ENCODE results near the gene HIC1. TPM values are rescaled to one million over a fixed set of nuclear protein-coding genes. Genes with fewer than 3 reads are reported as not detected.

Gene HIC1
- total and polyA plus RNA-seq, 2 experiments from 2014 or later = 0.17 to 0.26 TPM

GRCh38 chr17:2082003-2082781 lies 27.3 kb downstream of the HIC1 start (continued):
- TF ChIP-seq ZNF462 (CRISPR knock-in tag; IDR thresholded peaks at IDR 0.05) (no peak), ZNF331 (CRISPR knock-in tag; IDR thresholded peaks at IDR 0.05; ENCODE audit: low read depth) (no peak), STAT1 (IDR thresholded peaks at IDR 0.05; ENCODE audit: unreplicated experiment) (no peak)

GRCh38 chr17:2083613-2084035 lies 28.7 kb downstream of the HIC1 start:
- Mint-ChIP-seq H3K4me3 (no peak overlapping the region), H3K27ac (no peak overlapping the region), H3K36me3 (ENCODE audit: low read depth) (peaks cover 7% of the 10 kb centered on the region), H3K27me3 (ENCODE audit: insufficient read depth, low read depth, poor library complexity) (peaks cover 8% of the 10 kb centered on the region), H3K4me1 (peaks cover 11% of the 10 kb centered on the region), H3K9me3 (no peaks in the 10 kb centered on the region)
- ATAC-seq = no peak
- H3K36me3 ChIP-seq (ENCODE audit: insufficient read depth) = no peaks in the 10 kb centered on the region
- no peaks in the 10 kb centered on the region for H3K27me3 ChIP-seq (ENCODE audit: insufficient read depth)
- H3K79me2 ChIP-seq (replicated peaks; ENCODE audit: insufficient read depth) = no peaks in the 10 kb centered on the region
- no peak overlapping the region for H3K27ac ChIP-seq (ENCODE audit: low read depth)
- no peak overlapping the region for H2AFZ ChIP-seq
- no peaks in the 10 kb centered on the region for H3K9me2 ChIP-seq (ENCODE audit: insufficient read depth)
- H3K4me1 ChIP-seq (ENCODE audit: insufficient read depth) = no peaks in the 10 kb centered on the region
- H3K4me3 ChIP-seq = no peak overlapping the region
- no peaks in the 10 kb centered on the region for H3F3A ChIP-seq (replicated peaks; ENCODE audit: low read depth)
- H4K20me1 ChIP-seq (replicated peaks; ENCODE audit: insufficient read depth) = no peaks in the 10 kb centered on the region
- no peak overlapping the region for H3K4me2 ChIP-seq
- no peak for DNase-seq (ENCODE audit: low spot score)
- TF ChIP-seq ZNF331 (CRISPR knock-in tag; IDR thresholded peaks at IDR 0.05; ENCODE audit: low read depth) (no peak), EZH2phosphoT487 (IDR thresholded peaks at IDR 0.05; ENCODE audit: unreplicated experiment) (no peak), NANOG (IDR thresholded peaks at IDR 0.05; ENCODE audit: borderline replicate concordance) (no peak), ZNF114 (CRISPR knock-in tag; IDR thresholded peaks at IDR 0.05) (no peak), STAT1 (IDR thresholded peaks at IDR 0.05; ENCODE audit: unreplicated experiment) (no peak), ZNF462 (CRISPR knock-in tag; IDR thresholded peaks at IDR 0.05) (no peak), CREB1 (CRISPR knock-in tag; IDR thresholded peaks at IDR 0.05; ENCODE audit: low read depth) (no peak), POLR2AphosphoS5 (IDR thresholded peaks at IDR 0.05; ENCODE audit: low read depth) (no peak), JUNB (IDR thresholded peaks at IDR 0.05; ENCODE audit: unreplicated experiment) (no peak)

Data from GM23338 (cell line).